COR-L47 (cell line): ENCODE measurements around the gene IGSF1.

Experiments
- DNase-seq: peaks from one replicate; lab custom pipeline; 2025; lab: John Stamatoyannopoulos, UW

IGSF1 gene, protein sequence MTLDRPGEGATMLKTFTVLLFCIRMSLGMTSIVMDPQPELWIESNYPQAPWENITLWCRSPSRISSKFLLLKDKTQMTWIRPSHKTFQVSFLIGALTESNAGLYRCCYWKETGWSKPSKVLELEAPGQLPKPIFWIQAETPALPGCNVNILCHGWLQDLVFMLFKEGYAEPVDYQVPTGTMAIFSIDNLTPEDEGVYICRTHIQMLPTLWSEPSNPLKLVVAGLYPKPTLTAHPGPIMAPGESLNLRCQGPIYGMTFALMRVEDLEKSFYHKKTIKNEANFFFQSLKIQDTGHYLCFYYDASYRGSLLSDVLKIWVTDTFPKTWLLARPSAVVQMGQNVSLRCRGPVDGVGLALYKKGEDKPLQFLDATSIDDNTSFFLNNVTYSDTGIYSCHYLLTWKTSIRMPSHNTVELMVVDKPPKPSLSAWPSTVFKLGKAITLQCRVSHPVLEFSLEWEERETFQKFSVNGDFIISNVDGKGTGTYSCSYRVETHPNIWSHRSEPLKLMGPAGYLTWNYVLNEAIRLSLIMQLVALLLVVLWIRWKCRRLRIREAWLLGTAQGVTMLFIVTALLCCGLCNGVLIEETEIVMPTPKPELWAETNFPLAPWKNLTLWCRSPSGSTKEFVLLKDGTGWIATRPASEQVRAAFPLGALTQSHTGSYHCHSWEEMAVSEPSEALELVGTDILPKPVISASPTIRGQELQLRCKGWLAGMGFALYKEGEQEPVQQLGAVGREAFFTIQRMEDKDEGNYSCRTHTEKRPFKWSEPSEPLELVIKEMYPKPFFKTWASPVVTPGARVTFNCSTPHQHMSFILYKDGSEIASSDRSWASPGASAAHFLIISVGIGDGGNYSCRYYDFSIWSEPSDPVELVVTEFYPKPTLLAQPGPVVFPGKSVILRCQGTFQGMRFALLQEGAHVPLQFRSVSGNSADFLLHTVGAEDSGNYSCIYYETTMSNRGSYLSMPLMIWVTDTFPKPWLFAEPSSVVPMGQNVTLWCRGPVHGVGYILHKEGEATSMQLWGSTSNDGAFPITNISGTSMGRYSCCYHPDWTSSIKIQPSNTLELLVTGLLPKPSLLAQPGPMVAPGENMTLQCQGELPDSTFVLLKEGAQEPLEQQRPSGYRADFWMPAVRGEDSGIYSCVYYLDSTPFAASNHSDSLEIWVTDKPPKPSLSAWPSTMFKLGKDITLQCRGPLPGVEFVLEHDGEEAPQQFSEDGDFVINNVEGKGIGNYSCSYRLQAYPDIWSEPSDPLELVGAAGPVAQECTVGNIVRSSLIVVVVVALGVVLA (N-terminal part only)

DNA sequence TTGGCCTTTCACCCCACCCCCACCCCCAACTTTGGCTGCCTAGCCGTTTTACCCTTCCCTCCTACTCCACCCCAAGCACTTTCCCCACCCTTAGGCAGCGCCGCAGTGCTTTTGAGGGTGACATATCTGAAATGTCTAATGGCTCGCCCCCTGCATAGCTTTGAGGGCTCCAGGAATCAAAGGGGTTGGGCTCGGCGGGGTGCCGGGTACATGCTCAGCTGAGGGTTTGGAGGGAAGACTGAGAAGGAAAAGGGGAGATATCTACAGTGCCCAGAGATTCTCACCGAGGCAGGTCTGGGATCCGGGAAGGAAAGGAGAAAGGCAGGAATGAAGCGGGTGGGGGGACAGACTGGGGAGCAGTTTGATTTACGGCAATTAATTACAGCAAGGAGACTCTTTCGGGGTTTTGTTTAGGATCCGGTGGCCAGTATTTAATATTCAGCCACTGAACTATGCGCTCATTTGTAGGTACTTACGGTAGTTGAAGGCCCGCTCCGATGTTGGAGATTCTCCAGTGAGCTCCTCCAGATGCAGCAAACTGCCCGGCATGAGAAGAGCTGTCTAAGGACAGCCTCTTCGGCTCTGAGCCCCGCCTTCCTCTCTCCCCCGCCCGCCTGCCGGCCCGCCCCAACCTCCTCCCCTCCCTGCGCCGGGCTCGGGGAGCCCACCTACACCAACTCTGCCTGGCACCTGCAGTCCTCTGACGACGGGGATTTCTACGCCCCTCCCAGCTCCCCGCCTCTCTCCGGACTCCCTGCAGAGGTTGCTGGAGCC, at the start of gene IGSF1:
Gene IGSF1 (minus strand): TSS at position 569 of the 774 bp plus-strand sequence. CDS start 2,632 bp downstream, outside the sequence.
- DNase-seq = no peak

DNA sequence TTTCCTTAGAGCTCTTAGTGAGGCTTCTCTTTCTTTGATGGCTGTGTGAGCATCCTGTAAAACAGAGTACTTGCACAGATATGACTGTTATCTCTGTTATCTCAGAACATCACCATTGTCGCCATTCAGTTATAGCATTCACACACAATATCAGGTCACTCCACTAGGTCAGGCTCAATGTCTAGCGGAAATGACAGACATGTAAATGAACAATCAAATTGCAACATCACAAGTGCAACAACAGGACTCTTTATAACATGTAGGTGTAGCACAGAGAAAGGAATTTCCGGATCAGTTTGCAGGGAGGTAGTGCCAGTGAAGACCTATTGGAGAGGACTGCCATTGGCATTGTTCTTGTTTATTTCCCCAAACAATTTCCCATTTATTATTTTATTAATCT, 43.2 kb upstream of the IGSF1 start:
- DNase-seq = no peak

DNA sequence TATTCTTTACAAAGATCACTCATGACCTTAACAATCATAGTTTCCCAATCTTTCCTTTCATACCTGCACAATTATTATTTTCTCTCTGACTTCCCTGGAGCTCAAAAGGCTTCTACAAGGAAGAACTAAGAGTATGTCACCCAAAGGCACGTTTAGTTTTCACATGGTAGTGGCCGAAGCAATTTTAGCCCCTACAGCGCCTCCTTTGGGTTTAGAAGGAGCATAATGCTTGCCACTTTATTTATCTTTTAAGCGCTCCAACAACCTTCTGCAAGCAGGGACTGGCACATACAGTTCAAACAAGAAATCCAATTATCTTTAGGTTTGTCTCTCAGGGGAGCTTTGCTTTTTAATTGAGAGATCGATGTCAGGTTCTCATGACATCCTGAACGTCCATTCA, 42.0 kb upstream of the IGSF1 start:
- no peak for DNase-seq

DNA sequence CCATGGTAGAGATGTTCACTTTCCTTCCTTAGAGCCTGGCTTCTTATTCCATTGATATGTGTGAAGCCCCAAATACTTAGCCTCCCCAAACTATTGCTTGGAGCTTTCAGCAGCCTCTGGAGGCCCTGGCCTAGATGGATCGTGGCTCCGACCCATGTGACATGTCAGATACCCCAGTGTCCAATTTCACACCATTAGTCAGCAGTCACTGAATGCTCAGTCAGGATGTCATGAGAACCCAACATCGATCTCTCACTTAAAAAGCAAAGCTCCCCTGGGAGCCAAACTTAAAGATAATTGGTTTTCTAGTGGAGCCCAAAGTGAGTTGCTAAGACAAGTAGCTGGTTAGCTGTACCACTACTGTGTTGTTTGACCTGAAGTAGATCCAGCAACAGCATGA, 41.6 kb upstream of the IGSF1 start:
- DNase-seq = no peak

DNA sequence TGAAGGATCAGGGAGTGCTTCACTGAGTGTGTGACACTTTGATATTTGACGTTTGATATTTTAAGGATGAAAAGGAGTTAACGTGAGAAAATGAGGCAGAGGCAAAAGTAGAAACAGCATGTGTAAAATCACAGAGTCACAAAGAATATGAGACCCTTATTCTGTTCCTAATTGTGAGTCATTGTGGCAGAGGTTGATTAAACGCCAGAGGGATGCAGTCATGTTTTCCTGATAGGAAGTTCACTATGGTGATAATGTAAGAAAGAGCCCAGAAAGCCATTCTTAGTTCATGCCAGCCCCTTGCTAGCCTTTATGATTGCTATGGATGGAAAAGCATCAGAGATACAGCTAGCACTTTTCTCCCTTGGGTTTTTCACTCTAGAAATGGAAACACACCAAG, 33.5 kb upstream of the IGSF1 start:
- DNase-seq = no peak

DNA sequence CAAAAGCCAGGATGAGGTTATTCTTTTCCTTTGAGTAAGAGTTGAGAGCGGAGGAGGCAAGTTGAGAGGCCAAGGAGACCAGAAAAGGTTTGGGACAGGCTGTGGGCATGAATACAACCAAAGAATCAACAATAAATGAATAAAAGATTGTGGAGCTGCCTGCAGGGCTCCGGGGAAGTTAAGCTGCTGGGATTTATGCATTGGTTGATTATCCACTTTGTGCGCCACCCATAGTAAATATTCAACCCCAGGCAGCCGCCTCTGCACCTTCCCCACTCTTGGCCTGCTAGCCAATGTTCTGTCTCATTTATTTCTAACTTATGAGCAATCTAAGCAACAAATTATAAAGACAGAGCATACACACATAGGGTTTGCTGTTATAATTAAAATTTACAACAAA, 28.2 kb upstream of the IGSF1 start:
- DNase-seq = no peak

DNA sequence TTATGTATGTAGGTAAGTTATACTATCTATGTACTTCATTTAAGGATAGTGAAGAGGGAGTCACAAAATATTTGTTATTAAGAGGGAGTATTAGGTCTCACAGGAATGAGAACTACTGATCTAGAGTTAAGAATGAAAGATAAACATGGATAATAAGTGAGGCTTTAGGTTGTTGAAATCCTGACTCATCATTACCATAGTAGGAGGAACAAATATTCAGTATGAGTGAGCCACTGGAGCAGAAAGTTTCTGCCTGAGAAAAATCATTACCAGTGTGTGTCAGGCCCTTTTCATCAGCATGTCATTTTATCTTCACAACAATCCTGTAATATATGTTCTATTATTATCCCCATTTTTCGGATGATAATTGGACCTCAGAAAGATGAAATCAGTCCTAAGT, 27.2 kb upstream of the IGSF1 start:
- DNase-seq = no peak

DNA sequence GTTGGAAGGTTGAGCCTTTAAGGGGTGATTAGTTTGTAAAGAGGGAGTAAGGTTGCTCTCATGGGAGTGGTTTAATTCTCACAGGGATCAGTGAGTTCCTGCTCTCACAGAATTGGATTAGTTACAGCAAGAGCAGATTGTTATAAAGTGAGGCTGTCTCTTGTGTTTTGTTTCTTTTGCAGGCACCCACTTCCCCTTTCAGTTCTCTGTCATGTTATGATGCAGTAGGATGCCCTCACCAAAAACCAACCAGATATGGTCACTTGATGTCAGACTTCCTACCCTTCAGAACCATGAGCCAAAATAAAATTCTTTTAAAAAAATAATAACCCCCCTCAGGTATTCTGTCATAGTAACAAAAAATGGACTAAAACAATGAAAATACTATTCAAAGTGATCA, 19.9 kb upstream of the IGSF1 start:
- DNase-seq = no peak

DNA sequence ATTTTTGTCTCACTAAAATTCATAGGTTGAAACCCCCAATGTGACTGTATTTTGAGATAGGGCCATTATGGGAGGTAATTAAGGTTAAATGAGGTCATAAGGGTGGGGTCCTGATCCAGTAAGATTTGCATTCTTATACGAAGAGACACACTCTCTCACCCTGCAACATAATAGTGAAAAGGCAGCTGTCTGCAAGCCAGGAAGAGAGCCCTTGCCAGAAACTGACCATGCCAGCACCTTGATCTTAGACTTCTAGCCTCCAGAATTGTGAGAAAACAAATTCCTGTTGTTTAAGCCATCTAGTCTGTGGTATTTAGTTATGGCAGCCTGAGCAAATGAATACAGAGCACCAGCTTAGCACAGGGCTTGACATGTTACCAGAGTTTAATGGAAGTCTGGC, 17.5 kb upstream of the IGSF1 start:
- no peak for DNase-seq

DNA sequence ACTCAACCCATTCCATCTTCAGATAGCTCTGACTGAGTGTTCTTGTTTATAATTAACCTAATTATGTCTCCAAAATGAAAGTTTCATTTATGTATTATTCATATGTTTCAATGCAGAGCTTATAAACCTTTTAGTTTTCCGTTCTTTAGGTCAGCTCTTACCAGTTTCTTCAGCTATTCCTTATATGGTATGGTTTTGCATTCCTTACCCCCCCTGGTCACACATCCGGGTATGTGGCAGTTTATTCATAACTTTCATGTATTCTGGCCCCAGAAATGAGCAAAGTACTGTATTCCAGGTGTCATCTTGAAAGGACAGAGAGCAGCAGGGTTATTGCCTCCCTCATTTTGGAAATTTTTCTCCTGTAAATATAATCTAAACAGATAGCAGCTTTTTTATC, 16.8 kb upstream of the IGSF1 start:
- no peak for DNase-seq

DNA sequence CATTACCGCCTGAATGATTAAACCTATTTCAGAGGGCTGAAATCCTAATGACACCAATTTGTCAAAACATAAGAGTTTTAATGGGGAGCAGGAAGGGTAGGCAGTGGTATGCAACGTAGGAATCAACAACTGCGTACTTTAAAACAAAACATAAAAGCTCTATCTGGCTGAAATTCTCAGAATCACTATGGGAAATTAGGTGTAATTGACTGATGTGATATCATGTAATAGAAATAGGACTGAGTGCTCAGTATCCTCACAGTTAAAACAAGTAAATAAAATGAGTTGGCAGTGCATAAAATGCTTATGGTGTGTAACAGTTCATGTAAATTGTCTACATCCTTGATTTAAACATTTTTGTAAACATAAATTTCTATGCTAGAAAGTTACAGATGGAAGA, 13.6 kb upstream of the IGSF1 start:
- DNase-seq = no peak

DNA sequence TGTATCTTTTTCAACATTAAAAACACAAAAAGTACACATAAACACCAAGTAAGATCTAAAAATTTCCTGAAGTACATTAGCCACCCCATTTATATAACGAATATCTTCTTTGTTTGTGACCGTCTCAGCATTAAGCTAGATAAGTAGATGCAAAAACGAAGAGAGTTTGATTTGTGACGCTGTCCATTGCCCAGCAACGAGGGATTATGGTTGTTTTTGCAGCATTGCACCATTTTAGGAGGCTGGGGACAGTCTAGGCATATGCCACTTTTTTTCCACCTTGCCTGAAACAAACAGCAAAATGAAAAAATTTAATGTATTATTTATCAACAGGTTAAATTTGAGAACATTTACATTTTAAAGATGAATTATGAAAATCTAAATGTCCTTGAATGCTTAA, 12.0 kb upstream of the IGSF1 start:
- DNase-seq = no peak

DNA sequence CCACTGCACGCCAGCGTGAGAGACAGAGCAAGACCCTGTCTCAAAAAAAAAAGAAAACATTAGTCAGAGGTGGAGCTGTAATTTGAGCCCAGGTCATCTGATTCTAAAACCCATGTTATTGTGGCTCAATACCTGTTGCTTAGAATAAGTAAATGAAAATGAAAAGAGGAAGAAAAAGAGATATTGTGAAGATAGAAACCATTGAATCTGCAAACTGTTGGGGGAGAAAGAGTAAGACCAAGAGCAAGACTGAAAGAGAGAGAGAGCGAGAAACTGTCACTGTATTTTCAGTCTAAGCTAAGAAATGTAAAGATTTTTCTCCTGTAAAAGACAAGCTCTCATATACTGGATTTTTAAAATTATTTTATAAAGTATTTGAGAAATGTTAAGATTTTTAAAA, 9.7 kb upstream of the IGSF1 start:
- no peak for DNase-seq

DNA sequence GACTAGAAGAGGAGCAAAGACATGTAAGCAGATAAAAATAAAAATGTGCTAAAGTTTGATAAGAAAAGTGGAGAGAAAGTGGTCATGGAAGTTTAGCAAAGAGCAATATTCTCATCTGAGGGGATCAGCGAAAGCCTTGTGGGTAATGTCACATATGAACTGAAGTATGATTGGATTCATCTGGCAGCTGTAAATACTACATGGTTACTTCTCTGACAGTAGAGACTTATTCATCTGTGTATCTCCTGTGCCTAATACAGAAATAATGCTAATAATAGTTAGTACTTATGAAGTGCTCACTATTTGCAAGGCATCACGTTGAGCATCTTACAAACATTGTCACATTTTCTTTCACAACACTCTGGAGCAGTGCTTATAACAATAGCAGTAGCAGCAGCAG, 8.9 kb upstream of the IGSF1 start:
- no peak for DNase-seq

DNA sequence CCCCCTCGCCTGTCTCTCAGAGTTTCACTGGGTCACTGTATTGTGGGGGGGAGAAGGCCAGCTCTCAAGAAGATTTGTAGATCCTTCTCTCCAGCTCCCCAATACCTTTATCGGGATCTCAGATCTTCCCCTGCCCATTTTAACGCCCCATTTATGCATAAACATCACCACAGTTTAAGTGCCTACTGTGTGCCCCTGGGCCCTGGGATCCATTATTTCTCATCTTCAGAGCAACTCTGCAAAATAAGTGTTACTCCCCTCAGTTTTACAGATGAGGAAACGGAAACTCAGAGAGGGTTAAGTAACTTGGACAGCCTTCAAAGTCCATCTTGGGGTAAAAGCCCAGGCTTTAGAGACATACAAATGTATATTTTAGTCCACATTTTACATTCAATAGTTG, 421 bp upstream of the IGSF1 start:
- DNase-seq = no peak

DNA sequence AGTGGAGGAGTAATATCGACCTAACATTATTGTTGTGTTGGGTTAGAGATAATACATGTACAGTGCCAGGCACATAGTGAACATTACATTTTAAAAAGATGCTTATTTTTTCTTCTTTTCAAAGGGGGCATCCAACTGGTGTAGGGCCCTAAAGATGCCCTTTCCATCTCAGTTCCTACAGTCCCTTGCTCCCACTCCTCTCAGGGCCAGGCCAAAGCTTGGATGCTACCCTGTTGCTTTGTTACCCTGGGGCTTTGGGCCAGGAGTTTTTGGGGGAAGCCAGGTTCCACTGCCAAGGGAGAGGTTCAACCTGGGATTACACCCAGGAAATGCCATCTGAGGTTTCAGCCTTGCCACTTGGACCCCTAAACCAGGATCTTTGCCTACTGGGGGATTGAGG, 918 bp downstream of the IGSF1 start:
- no peak for DNase-seq

DNA sequence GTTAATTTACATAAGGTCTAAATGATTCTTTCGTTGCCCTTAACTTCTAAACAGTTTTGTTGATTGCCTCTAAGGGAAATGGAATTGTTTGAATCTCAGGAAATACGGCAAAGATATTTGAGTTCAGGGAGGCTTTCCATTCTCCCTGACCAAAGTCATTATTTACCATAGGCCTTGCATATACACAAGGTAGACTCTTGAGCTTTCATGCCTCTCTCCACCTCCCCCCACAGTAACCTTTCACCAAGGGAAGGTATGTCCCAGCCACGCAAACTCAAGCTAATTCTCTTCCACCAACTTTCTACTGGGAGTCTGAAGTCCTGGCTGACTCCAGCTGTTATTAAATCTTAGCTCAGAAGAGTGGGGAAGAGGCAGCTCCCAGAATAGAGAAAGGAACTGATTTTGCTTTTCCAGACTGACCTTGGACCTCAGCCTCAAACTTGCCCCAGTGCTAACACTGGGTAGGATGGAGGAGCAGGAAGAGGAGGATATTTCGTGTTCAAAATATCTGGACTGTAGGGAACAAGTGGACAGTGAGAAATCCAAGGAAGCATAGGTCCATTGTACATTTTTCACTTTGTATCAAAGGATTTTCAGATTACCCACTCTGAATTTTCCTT, 1.4 kb downstream of the IGSF1 start:
- no peak for DNase-seq

DNA sequence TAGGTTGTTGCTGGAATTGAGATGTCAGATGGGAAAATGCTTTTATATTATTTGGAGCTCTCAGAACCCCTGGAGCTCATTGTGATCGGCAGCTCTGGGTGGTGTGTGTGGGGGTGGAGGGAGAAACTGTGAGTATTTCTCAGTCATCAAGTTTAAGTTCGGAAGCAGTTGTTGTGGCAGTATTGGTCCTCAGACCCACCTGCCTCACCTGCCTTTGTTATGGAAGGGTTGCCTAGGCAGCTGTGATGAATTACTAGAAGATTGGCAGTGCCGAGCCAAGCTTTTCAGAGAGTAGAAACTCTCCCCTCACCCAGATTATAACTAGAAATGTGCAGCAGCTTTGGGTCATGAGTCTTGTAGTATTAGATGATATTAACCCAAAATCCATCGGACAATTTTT, 9.5 kb downstream of the IGSF1 start:
- DNase-seq = no peak

DNA sequence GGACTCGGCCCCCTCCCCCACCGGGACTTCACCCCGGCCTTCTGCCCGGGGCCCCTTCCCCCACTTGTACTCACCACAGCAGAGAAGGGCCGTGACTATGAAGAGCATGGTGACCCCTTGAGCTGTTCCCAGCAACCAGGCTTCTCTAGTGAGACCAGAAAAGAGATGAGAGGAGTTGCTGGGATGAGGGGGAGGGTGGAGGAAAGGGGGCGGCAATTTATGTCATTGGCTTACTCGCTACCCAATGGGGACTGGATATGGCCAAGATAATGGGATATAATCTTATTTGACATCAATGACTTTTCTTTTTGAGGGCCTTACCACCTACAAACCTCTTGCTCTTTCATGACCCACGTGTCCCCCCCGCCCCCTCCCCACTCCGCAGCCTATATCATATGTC, 9.9 kb downstream of the IGSF1 start:
- no peak for DNase-seq

DNA sequence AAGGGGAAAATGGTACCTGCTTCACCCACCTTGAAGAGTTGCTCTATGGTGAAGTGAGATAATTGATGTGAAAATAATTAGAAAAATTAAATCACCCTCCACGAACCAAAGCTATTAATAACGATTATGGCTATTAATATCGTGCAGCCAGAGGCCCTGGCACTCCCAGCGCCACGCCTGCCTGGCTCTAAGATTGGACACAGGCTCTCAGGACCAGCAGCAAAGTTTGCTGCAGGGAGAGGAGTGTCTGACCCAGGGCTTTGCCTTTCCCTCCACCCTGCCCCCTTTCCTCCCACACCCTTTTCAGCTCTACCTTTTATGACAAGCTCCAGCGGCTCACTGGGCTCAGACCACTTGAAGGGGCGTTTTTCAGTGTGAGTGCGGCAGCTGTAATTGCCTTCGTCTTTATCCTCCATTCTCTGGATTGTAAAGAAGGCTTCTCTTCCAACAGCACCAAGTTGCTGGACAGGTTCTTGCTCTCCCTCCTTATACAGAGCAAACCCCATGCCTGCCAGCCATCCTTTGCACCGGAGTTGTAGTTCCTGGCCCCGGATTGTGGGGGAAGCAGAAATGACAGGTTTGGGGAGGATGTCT, 11.5 kb downstream of the IGSF1 start:
- DNase-seq = no peak

DNA sequence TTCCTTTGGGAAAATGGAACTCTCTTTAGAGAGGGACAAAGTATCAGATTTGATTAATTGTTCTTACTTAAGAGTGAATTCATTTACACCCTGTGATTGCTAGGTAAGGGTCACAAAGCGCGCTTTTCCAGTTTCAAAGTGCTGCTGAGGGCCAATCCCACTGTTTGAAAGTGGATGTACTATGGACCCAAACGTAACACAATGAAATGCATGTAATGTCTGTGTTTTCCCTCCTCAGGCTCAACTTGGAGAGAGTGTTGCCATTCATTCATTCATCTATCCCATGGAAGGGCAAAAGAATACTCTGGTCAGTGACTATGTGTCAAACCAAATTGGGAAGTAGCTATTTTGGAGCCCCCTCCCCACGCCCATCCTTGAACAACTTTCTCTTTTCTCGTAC, 16.1 kb downstream of the IGSF1 start:
- DNase-seq = no peak
